Type B pancreatic cell (in vitro differentiated cells): ENCODE results near the gene REXO5. TPM values are rescaled to one million over a fixed set of nuclear protein-coding genes. Genes with fewer than 3 reads are reported as not detected.
"Not testable (repeated sequence)": the region's sequence is repeated elsewhere in the genome, so short reads cannot be mapped to it uniquely, and the experiment has no call there.

Source experiments
- DNase-seq: peaks from one replicate; pipeline ENCODE4 v3.0.0; 2021; ENCODE audit warnings: mixed read lengths; ENCODE audit not compliant: unreplicated experiment; ENCODE audit errors: extremely low spot score
- H3K27ac Mint-ChIP-seq: 2 replicates; pipeline ENCODE4 v1.8.0; 2021; ENCODE audit warnings: mild to moderate bottlenecking, mixed read lengths
- H3K27me3 Mint-ChIP-seq: 2 replicates; pipeline ENCODE4 v1.8.0; 2021; ENCODE audit warnings: mixed read lengths
- H3K36me3 Mint-ChIP-seq: 2 replicates; pipeline ENCODE4 v1.8.0; 2021; ENCODE audit warnings: mixed read lengths
- H3K4me1 Mint-ChIP-seq: one replicate; pipeline ENCODE4 v1.8.0; 2021; ENCODE audit warnings: mixed read lengths; ENCODE audit not compliant: unreplicated experiment
- H3K4me3 Mint-ChIP-seq: 2 replicates; pipeline ENCODE4 v1.8.0; 2021; ENCODE audit warnings: mild to moderate bottlenecking, mixed read lengths
- H3K9me3 Mint-ChIP-seq: 2 replicates; pipeline ENCODE4 v1.8.0; 2021; ENCODE audit warnings: mixed read lengths
- CTCF ChIP-seq: fragments of 200-600 bp; sonication (generic); conservative IDR thresholded peaks from 2 replicates; pipeline ENCODE4 v1.5.0; 2021; ENCODE audit warnings: antibody characterized with exemption, mild to moderate bottlenecking
- long read RNA-seq: library from polyadenylated mRNA; unstranded; transcript quantifications from one replicate; pipeline ENCODE4 v2.0.0, GENCODE V29; 2020
- total RNA-seq: library from RNA; stranded (reverse); gene quantifications from 2 replicates; pipeline ENCODE4 v1.2.1, GENCODE V29; 2021; ENCODE audit warnings: low replicate concordance

REXO5 gene
- 4.5 and 8.2 TPM in 2 replicates for total RNA-seq
- long read RNA-seq, transcript REXO5-201 (20 exons, 2,722 nt) = major isoform, 5 of 27 reads
- long read RNA-seq, partial matches to known transcripts = 2 of 27 reads
- long read RNA-seq, other reads (novel, unspliced or antisense) = 16 of 27 reads

- no peaks in the 10 kb centered on the region for H3K36me3 Mint-ChIP-seq
- H3K4me3 Mint-ChIP-seq = peak within 1 kb of the TSS; percentile 97
- DNase-seq = peak; percentile 94
- peak within 1 kb of the TSS; percentile 94 for H3K27ac Mint-ChIP-seq
- TF ChIP-seq CTCF = peak; percentile 62
- peaks cover 5% of the 10 kb centered on the region for H3K4me1 Mint-ChIP-seq
- H3K27me3 Mint-ChIP-seq = no peaks in the 10 kb centered on the region
- no peaks in the 10 kb centered on the region for H3K9me3 Mint-ChIP-seq
Measured at GRCh38 chr16:20806168-20807050, at the start of gene REXO5, which contains the start of gene ERI2. Gene REXO5, plus strand, starts transcription at chr16:20806527. Its CDS starts 427 bp downstream, at chr16:20806954. Gene ERI2, minus strand, starts transcription at chr16:20806472. Its CDS starts 42 bp downstream, at chr16:20806430.

- no peak overlapping the region for H3K4me3 Mint-ChIP-seq
- peaks cover 8% of the 10 kb centered on the region for H3K4me1 Mint-ChIP-seq
- H3K27ac Mint-ChIP-seq = no peak overlapping the region
- DNase-seq = no peak
- no peaks in the 10 kb centered on the region for H3K36me3 Mint-ChIP-seq
- no peaks in the 10 kb centered on the region for H3K27me3 Mint-ChIP-seq
- H3K9me3 Mint-ChIP-seq = no peaks in the 10 kb centered on the region
- TF ChIP-seq CTCF = no peak
Measured at GRCh38 chr16:20760346-20760745, 46.0 kb upstream of the REXO5 start.

- H3K27me3 Mint-ChIP-seq = no peaks in the 10 kb centered on the region
- no peak for DNase-seq
- H3K27ac Mint-ChIP-seq = no peak overlapping the region
- H3K4me1 Mint-ChIP-seq = peaks cover 8% of the 10 kb centered on the region
- no peak overlapping the region for H3K4me3 Mint-ChIP-seq
- H3K9me3 Mint-ChIP-seq = no peaks in the 10 kb centered on the region
- TF ChIP-seq CTCF = no peak
- no peaks in the 10 kb centered on the region for H3K36me3 Mint-ChIP-seq
Measured at GRCh38 chr16:20761175-20761574, 45.2 kb upstream of the REXO5 start.

- Mint-ChIP-seq H3K4me3 (peak overlapping the region; percentile 92), H3K36me3 (no peaks in the 10 kb centered on the region), H3K9me3 (no peaks in the 10 kb centered on the region), H3K27me3 (no peaks in the 10 kb centered on the region), H3K4me1 (peaks cover 8% of the 10 kb centered on the region), H3K27ac (peak overlapping the region; percentile 87)
- DNase-seq = no peak
- TF ChIP-seq CTCF = no peak
Measured at GRCh38 chr16:20762404-20763123, 43.8 kb upstream of the REXO5 start.

DNA sequence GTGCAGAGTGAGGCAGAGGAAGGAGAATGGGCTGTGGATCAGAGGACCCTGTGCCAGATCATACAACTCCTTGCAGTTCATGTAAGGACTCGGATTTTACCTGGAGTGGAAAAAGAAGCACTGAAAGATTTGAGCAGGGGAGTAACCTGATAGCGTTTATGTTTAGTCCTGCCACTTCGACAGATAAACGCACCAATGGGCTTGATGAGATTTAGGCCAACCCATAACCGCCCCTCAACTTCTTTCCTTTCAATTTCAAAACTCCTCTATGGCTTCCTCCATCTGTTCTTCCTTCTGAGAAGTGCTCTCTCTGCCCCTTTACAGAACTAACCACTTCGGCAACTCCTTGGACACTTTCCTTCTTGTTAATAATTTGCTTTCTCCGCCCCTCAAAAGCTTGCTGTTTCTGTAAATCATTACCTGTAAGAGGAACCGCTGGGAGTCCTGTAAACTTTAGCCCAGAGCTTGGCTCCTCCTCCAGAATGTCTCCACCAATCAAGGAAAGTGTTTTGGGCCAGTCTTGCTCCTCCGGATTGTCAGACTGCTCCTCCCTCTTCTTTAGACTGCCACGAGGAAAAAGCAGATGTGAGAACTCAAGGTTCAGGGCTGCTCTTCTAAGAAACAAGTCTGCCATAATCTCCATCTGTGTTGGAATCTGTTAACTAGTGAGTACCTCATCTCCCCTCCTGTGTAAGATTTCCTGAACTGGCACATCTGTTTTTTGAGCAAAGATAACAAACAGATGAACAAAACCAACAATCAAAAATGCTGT lies 42.7 kb upstream of the REXO5 start, which contains the start of gene ACSM3:
ACSM3 (plus strand) TSS at position 554 of the 772 bp plus-strand sequence. CDS start 6,021 bp downstream, outside the sequence.
- Mint-ChIP-seq H3K27ac (peak within 1 kb of the TSS; percentile 87), H3K9me3 (no peaks in the 10 kb centered on the region), H3K36me3 (no peaks in the 10 kb centered on the region), H3K4me1 (peaks cover 8% of the 10 kb centered on the region), H3K27me3 (no peaks in the 10 kb centered on the region), H3K4me3 (peak within 1 kb of the TSS; percentile 92)
- peak; percentile 68 for DNase-seq
- no peak for TF ChIP-seq CTCF

DNA sequence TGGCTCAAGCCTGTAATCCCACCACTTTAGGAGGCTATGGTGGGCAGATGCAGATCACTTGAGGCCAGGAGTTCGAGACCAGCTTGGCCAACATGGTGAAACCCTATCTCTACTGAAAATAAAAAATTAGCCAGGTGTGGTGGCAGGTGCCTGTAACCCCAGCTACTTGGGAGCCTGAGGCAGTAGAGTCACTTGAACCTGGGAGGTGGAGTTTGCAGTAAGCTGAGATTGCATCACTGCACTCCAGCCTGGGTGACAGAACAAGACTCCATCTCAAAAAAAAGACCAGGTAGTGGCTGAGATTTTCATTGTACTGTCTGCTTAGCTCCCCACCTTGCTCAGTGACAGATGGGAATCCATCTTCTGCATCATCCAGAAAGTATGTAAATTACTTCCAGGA lies 41.9 kb upstream of the REXO5 start:
- DNase-seq, H3K36me3 Mint-ChIP-seq, H3K9me3 Mint-ChIP-seq, H3K27me3 Mint-ChIP-seq, H3K4me1 Mint-ChIP-seq, H3K4me3 Mint-ChIP-seq: not testable (repeated sequence)
- peak overlapping the region; percentile 35 for H3K27ac Mint-ChIP-seq
